Natural killer cell (primary cell): Measurements from ENCODE around the gene GLDC. TPM values are rescaled to one million over a fixed set of nuclear protein-coding genes. Genes with fewer than 3 reads are reported as not detected.
A peak's percentile ranks its signal among the peaks of the same experiment; 100 is the strongest.

Source experiments
- ATAC-seq, 3 donors: fragments of 150-1000 bp in 2 of 3; fragments of 200-7000 bp in 1 of 3; cut with Tn5 transposase; 1 replicate in 1 of 3; 2 replicates in 2 of 3; pipeline ENCODE4 v1.10.0; 2021; ENCODE audit warnings: mild to moderate bottlenecking in 2 of 3, moderate library complexity in 2 of 3
- DNase-seq, 2 donors: peaks; one replicate each; pipeline versions ENCODE4 v3.0.0 to v3.0.0-alpha.2; 2013 to 2021; ENCODE audit warnings: mixed read lengths in 1 of 2
- H3K27ac ChIP-seq: one replicate; pipeline ENCODE4 v1.5.1; 2013; ENCODE audit warnings: mild to moderate bottlenecking, low read length
- H3K27me3 ChIP-seq: one replicate; pipeline ENCODE4 v1.6.1; 2013; ENCODE audit warnings: low read length; ENCODE audit not compliant: control insufficient read depth, insufficient read depth
- H3K36me3 ChIP-seq: one replicate; pipeline ENCODE4 v1.6.1; 2013; ENCODE audit warnings: low read length; ENCODE audit not compliant: control insufficient read depth, insufficient read depth
- H3K4me1 ChIP-seq: one replicate; pipeline ENCODE4 v1.6.1; 2013; ENCODE audit warnings: low read length; ENCODE audit not compliant: control insufficient read depth, insufficient read depth
- H3K4me3 ChIP-seq: one replicate; pipeline ENCODE4 v1.5.1; 2013; ENCODE audit warnings: low read length
- H3K9me3 ChIP-seq: one replicate; pipeline ENCODE4 v1.6.1; 2013; ENCODE audit warnings: low read length; ENCODE audit not compliant: control insufficient read depth, insufficient read depth
- H3K27ac Mint-ChIP-seq, 2 donors: one replicate each; pipeline ENCODE4 v1.8.0; 2022; ENCODE audit warnings: mild to moderate bottlenecking in 2 of 2, mixed read lengths in 2 of 2, moderate library complexity in 1 of 2
- H3K27me3 Mint-ChIP-seq, 2 donors: one replicate each; pipeline ENCODE4 v1.8.0; 2022; ENCODE audit warnings: low read depth in 2 of 2, mixed read lengths in 2 of 2
- H3K36me3 Mint-ChIP-seq: one replicate; pipeline ENCODE4 v1.8.0; 2022; ENCODE audit warnings: mixed read lengths
- H3K4me1 Mint-ChIP-seq, 2 donors: one replicate each; pipeline ENCODE4 v1.8.0; 2022; ENCODE audit warnings: mixed read lengths in 2 of 2
- H3K4me3 Mint-ChIP-seq: one replicate; pipeline ENCODE4 v1.8.0; 2022; ENCODE audit warnings: mild to moderate bottlenecking, moderate library complexity, mixed read lengths
- H3K9me3 Mint-ChIP-seq, 2 donors: one replicate each; pipeline ENCODE4 v1.8.0; 2022; ENCODE audit warnings: mixed read lengths in 2 of 2
- CTCF ChIP-seq: fragments of 200-600 bp; IDR thresholded peaks from one replicate; pipeline ENCODE4 v1.8.0; 2022; ENCODE audit warnings: antibody characterized with exemption
- WGBS: methylation state at CpG from one replicate; pipeline ENCODE4 v1.1.7; 2013; ENCODE audit warnings: missing lambda C conversion rate; ENCODE audit not compliant: insufficient coverage; 5-methylcytosine and 5-hydroxymethylcytosine counted together
- intact Hi-C: fragments of 100-400 bp; cut with micrococcal nuclease; formaldehyde crosslinking; loops from one replicate; pipeline ENCODE4 v1.14.2; 2022
- total RNA-seq, 4 donors: library from RNA; stranded (reverse); fragments of 120-200 nt in 1 of 4; gene quantifications; one replicate each; pipeline versions ENCODE4 v1.2.3 to v1.2.4, GENCODE V29; 2013 to 2022

GLDC gene
- total RNA-seq, 3 donors from 2014 or later (not counting 1 experiment from before 2014, with no cell fraction given): 1.3 to 4.6 TPM; not detected in 1

GRCh38 chr9:6584881-6585597, 60.5 kb downstream of the GLDC start:
- TF ChIP-seq CTCF: peak; percentile 62
- Mint-ChIP-seq H3K27ac (no peak overlapping the region), H3K27me3 (peaks cover 1 to 15% of the 10 kb centered on the region in 2 donors), H3K9me3 (no peaks in the 10 kb centered on the region), H3K4me3 (no peak overlapping the region), H3K36me3 (no peaks in the 10 kb centered on the region), H3K4me1 (no peaks in the 10 kb centered on the region)
- Histone ChIP-seq H3K4me1 (no peaks in the 10 kb centered on the region), H3K4me3 (no peak overlapping the region), H3K27me3 (no peaks in the 10 kb centered on the region), H3K36me3 (no peaks in the 10 kb centered on the region), H3K9me3 (no peaks in the 10 kb centered on the region), H3K27ac (no peak overlapping the region)
- ATAC-seq: no peak
- WGBS: 100% methylated on average over 1 of the region's 5 CpGs
- intact Hi-C loops: no loop called here
- peak in 1 of 2 donors; percentile 59 for DNase-seq

GRCh38 chr9:6581253-6581652, 64.3 kb downstream of the GLDC start:
- TF ChIP-seq CTCF: no peak
- no peak overlapping the region for H3K27ac ChIP-seq
- Mint-ChIP-seq H3K9me3 (no peaks in the 10 kb centered on the region), H3K4me3 (no peak overlapping the region), H3K27ac (no peak overlapping the region), H3K4me1 (no peaks in the 10 kb centered on the region), H3K36me3 (no peaks in the 10 kb centered on the region), H3K27me3 (peaks cover 8 to 34% of the 10 kb centered on the region in 2 donors)
- H3K9me3 ChIP-seq: no peaks in the 10 kb centered on the region
- no peaks in the 10 kb centered on the region for H3K4me1 ChIP-seq
- ATAC-seq: no peak
- intact Hi-C loops: no loop called here
- 70% methylated on average over 3 of the region's 3 CpGs for WGBS
- no peaks in the 10 kb centered on the region for H3K36me3 ChIP-seq
- DNase-seq: no peak
- H3K4me3 ChIP-seq: no peak overlapping the region
- no peaks in the 10 kb centered on the region for H3K27me3 ChIP-seq

- no peak for ATAC-seq
- H3K27ac ChIP-seq: no peak overlapping the region
- TF ChIP-seq CTCF: no peak
- DNase-seq: no peak
- H3K4me3 Mint-ChIP-seq: no peak overlapping the region
- H3K27me3 ChIP-seq: no peaks in the 10 kb centered on the region
- no peaks in the 10 kb centered on the region for H3K36me3 ChIP-seq
- no peaks in the 10 kb centered on the region for H3K36me3 Mint-ChIP-seq
- H3K4me3 ChIP-seq: no peak overlapping the region
- 76% methylated on average over 6 of the region's 6 CpGs for WGBS
- H3K4me1 Mint-ChIP-seq: no peaks in the 10 kb centered on the region
- no peak overlapping the region for H3K27ac Mint-ChIP-seq
- H3K9me3 Mint-ChIP-seq: no peaks in the 10 kb centered on the region
- intact Hi-C loops: no loop called here
- H3K9me3 ChIP-seq: no peaks in the 10 kb centered on the region
- no peaks in the 10 kb centered on the region for H3K4me1 ChIP-seq
- peaks cover 8 to 35% of the 10 kb centered on the region in 2 donors for H3K27me3 Mint-ChIP-seq
Measured at GRCh38 chr9:6579613-6580012, 65.9 kb downstream of the GLDC start.

GRCh38 chr9:6576987-6577386, 68.5 kb downstream of the GLDC start:
- Histone ChIP-seq H3K4me3 (no peak overlapping the region), H3K36me3 (no peaks in the 10 kb centered on the region), H3K27ac (no peak overlapping the region), H3K9me3 (no peaks in the 10 kb centered on the region), H3K4me1 (no peaks in the 10 kb centered on the region), H3K27me3 (no peaks in the 10 kb centered on the region)
- H3K27me3 Mint-ChIP-seq: peaks cover 15 to 56% of the 10 kb centered on the region in 2 donors
- H3K36me3 Mint-ChIP-seq: no peaks in the 10 kb centered on the region
- H3K4me1 Mint-ChIP-seq: no peaks in the 10 kb centered on the region
- WGBS: 96% methylated on average over 5 of the region's 6 CpGs
- no peak overlapping the region for H3K4me3 Mint-ChIP-seq
- DNase-seq (no peak), ATAC-seq (no peak)
- TF ChIP-seq CTCF: no peak
- no peak overlapping the region for H3K27ac Mint-ChIP-seq
- intact Hi-C loops: no loop called here
- H3K9me3 Mint-ChIP-seq: no peaks in the 10 kb centered on the region
